CD14-positive monocyte (primary cell): ENCODE measurements around the gene PDGFA. TPM values are rescaled to one million over a fixed set of nuclear protein-coding genes. Genes with fewer than 3 reads are reported as not detected.

Experiments used
- DNase-seq, 3 donors: peaks; one replicate each; pipeline ENCODE4 v3.0.0-alpha.2; 2011 to 2022
- H2AFZ ChIP-seq: 2 replicates; pipeline ENCODE4 v1.6.0; 2012; ENCODE audit warnings: mild to moderate bottlenecking, low read depth, low read length, inconsistent platforms; ENCODE audit not compliant: insufficient read depth, poor library complexity, severe bottlenecking
- H3K27ac ChIP-seq, 2 donors: 1 replicate in 1 of 2; 2 replicates in 1 of 2; pipeline ENCODE4 v1.5.1; 2012 to 2013; ENCODE audit warnings: low read length in 2 of 2, control low read depth in 1 of 2, inconsistent platforms in 1 of 2, low read depth in 1 of 2, mild to moderate bottlenecking in 1 of 2
- H3K27me3 ChIP-seq, 2 donors: one replicate each; pipeline versions ENCODE4 v1.6.0 to v1.6.1; 2011 to 2013; ENCODE audit warnings: low read length in 2 of 2; ENCODE audit not compliant: control insufficient read depth in 2 of 2, insufficient read depth in 2 of 2
- H3K36me3 ChIP-seq, 2 donors: replicated peaks in 1 of 2; 1 replicate in 1 of 2; 2 replicates in 1 of 2; pipeline versions ENCODE4 v1.5.1 to v1.6.1; 2012 to 2013; ENCODE audit warnings: low read length in 2 of 2, control low read depth in 1 of 2, inconsistent platforms in 1 of 2, mild to moderate bottlenecking in 1 of 2; ENCODE audit not compliant: insufficient read depth in 2 of 2, control insufficient read depth in 1 of 2
- H3K4me1 ChIP-seq, 2 donors: 1 replicate in 1 of 2; 2 replicates in 1 of 2; pipeline versions ENCODE4 v1.5.1 to v1.6.1; 2012 to 2013; ENCODE audit warnings: low read length in 2 of 2, control low read depth in 1 of 2, inconsistent platforms in 1 of 2, mild to moderate bottlenecking in 1 of 2, moderate library complexity in 1 of 2; ENCODE audit not compliant: insufficient read depth in 2 of 2, control insufficient read depth in 1 of 2
- H3K4me2 ChIP-seq: replicated peaks from 2 replicates; pipeline ENCODE3; 2012; ENCODE audit warnings: low read length, moderate library complexity, mild to moderate bottlenecking; ENCODE audit not compliant: poor library complexity, severe bottlenecking; ENCODE audit errors: extremely low read depth
- H3K4me3 ChIP-seq, 3 experiments: fragments of 200-600 bp in 1 of 3; sonication (generic) in 1 of 3; replicated peaks in 1 of 3; 1 replicate in 2 of 3; 2 replicates in 1 of 3; pipeline ENCODE4 v1.5.1; 2011 to 2013; ENCODE audit warnings: low read length in 3 of 3, mild to moderate bottlenecking in 3 of 3, control low read depth in 2 of 3, low read depth in 2 of 3, inconsistent platforms in 1 of 3, moderate library complexity in 1 of 3
- H3K79me2 ChIP-seq: 2 replicates; pipeline ENCODE4 v1.6.0; 2012; ENCODE audit warnings: mild to moderate bottlenecking, control low read depth, inconsistent platforms, low read length, moderate library complexity; ENCODE audit not compliant: insufficient read depth
- H3K9ac ChIP-seq: 2 replicates; pipeline ENCODE4 v1.6.0; 2017; ENCODE audit warnings: low read length, mild to moderate bottlenecking; ENCODE audit not compliant: insufficient read depth, poor library complexity, severe bottlenecking
- H3K9me3 ChIP-seq, 2 donors: replicated peaks in 1 of 2; 1 replicate in 1 of 2; 2 replicates in 1 of 2; pipeline versions ENCODE4 v1.5.1 to v1.6.1; 2012 to 2013; ENCODE audit warnings: low read length in 2 of 2, control low read depth in 1 of 2; ENCODE audit not compliant: control insufficient read depth in 1 of 2, insufficient read depth in 1 of 2
- H4K20me1 ChIP-seq: 2 replicates; pipeline ENCODE4 v1.6.0; 2012; ENCODE audit warnings: mild to moderate bottlenecking, low read length, control low read depth, moderate library complexity; ENCODE audit not compliant: insufficient read depth
- H3K27ac Mint-ChIP-seq, 7 donors: one replicate each; pipeline ENCODE4 v1.8.0; 2020; ENCODE audit warnings: mild to moderate bottlenecking in 7 of 7, mixed read lengths in 7 of 7, moderate library complexity in 6 of 7, inconsistent platforms in 2 of 7
- H3K27me3 Mint-ChIP-seq, 3 donors: one replicate each; pipeline ENCODE4 v1.8.0; 2021 to 2022; ENCODE audit warnings: low read depth in 3 of 3, mild to moderate bottlenecking in 3 of 3, mixed read lengths in 3 of 3, moderate library complexity in 3 of 3, inconsistent platforms in 1 of 3
- H3K36me3 Mint-ChIP-seq, 2 donors: one replicate each; pipeline ENCODE4 v1.8.0; 2020; ENCODE audit warnings: mixed read lengths in 2 of 2, inconsistent platforms in 1 of 2, mild to moderate bottlenecking in 1 of 2
- H3K4me1 Mint-ChIP-seq: one replicate; pipeline ENCODE4 v1.8.0; 2020; ENCODE audit warnings: mild to moderate bottlenecking, mixed read lengths
- H3K4me3 Mint-ChIP-seq, 2 donors: one replicate each; pipeline ENCODE4 v1.8.0; 2020; ENCODE audit warnings: mild to moderate bottlenecking in 2 of 2, mixed read lengths in 2 of 2, moderate library complexity in 1 of 2
- H3K9me3 Mint-ChIP-seq, 7 donors: one replicate each; pipeline ENCODE4 v1.8.0; 2020 to 2022; ENCODE audit warnings: mixed read lengths in 7 of 7, mild to moderate bottlenecking in 6 of 7, moderate library complexity in 6 of 7, inconsistent platforms in 2 of 7
- WGBS: methylation state at CpG from one replicate; pipeline ENCODE4 v1.1.5; 2013; ENCODE audit warnings: missing lambda C conversion rate; ENCODE audit not compliant: insufficient coverage; 5-methylcytosine and 5-hydroxymethylcytosine counted together
- intact Hi-C, 2 donors: fragments of 100-400 bp; cut with micrococcal nuclease; formaldehyde crosslinking; loops; one replicate each; pipeline versions ENCODE4 v1.15.0 to v1.15.1; 2023
- polyA plus RNA-seq, 3 donors: library from polyadenylated mRNA; depleted of rRNA in 1 of 3; unstranded in 2 of 3; stranded (reverse) in 1 of 3; fragments of 300-500 nt in 2 of 3; fragments of >200 nt in 1 of 3; fragmentation: Illumina TruSeq in 2 of 3; gene quantifications; 1 replicate in 2 of 3; 2 replicates in 1 of 3; pipeline ENCODE4 v1.2.3, GENCODE V29; 2012 to 2021
- TF ChIP-seq, protein P1 (sequence below): fragments of 200-600 bp; IDR thresholded peaks from one replicate; pipeline ENCODE4 v1.8.0; 2022; ENCODE audit warnings: antibody characterized with exemption, mild to moderate bottlenecking

Gene PDGFA
- polyA plus RNA-seq, 3 donors, result 0.29 TPM; not detected in 2

- Mint-ChIP-seq H3K9me3 (peaks cover 0 to 2% (median 0%) of the 10 kb centered on the region in 7 donors), H3K36me3 (no peaks in the 10 kb centered on the region), H3K4me1 (no peaks in the 10 kb centered on the region), H3K4me3 (no peak overlapping the region), H3K27me3 (peaks cover 9 to 17% (median 16%) of the 10 kb centered on the region in 3 donors), H3K27ac (no peak overlapping the region)
- Histone ChIP-seq H2AFZ (no peak overlapping the region), H3K4me3 (no peak overlapping the region), H4K20me1 (no peaks in the 10 kb centered on the region), H3K9ac (no peak overlapping the region), H3K4me2 (no peak overlapping the region), H3K36me3 (no peaks in the 10 kb centered on the region), H3K27ac (no peak overlapping the region), H3K9me3 (peaks cover 0 to 5% of the 10 kb centered on the region in 2 donors), H3K79me2 (no peaks in the 10 kb centered on the region), H3K4me1 (no peaks in the 10 kb centered on the region), H3K27me3 (peaks cover 0 to 8% of the 10 kb centered on the region in 2 donors)
- intact Hi-C loops, result no loop called here
- DNase-seq, result no peak
- 93% methylated on average over 14 of the region's 17 CpGs for whole genome bisulfite sequencing
- TF ChIP-seq, protein P1, sequence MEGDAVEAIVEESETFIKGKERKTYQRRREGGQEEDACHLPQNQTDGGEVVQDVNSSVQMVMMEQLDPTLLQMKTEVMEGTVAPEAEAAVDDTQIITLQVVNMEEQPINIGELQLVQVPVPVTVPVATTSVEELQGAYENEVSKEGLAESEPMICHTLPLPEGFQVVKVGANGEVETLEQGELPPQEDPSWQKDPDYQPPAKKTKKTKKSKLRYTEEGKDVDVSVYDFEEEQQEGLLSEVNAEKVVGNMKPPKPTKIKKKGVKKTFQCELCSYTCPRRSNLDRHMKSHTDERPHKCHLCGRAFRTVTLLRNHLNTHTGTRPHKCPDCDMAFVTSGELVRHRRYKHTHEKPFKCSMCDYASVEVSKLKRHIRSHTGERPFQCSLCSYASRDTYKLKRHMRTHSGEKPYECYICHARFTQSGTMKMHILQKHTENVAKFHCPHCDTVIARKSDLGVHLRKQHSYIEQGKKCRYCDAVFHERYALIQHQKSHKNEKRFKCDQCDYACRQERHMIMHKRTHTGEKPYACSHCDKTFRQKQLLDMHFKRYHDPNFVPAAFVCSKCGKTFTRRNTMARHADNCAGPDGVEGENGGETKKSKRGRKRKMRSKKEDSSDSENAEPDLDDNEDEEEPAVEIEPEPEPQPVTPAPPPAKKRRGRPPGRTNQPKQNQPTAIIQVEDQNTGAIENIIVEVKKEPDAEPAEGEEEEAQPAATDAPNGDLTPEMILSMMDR, result no peak
Observed at GRCh38 chr7:510131-510481, 9.5 kb downstream of the PDGFA start.

- no peak overlapping the region for H3K4me3 ChIP-seq
- H3K36me3 Mint-ChIP-seq, result no peaks in the 10 kb centered on the region
- TF ChIP-seq, protein P1, result no peak
- peaks cover 6 to 13% (median 11%) of the 10 kb centered on the region in 3 donors for H3K27me3 Mint-ChIP-seq
- 97% methylated on average over 15 of the region's 20 CpGs for WGBS
- intact Hi-C loops, result no loop called here
- no peaks in the 10 kb centered on the region for H3K36me3 ChIP-seq
- DNase-seq, result no peak
- peaks cover 0 to 2% of the 10 kb centered on the region in 2 donors for H3K27me3 ChIP-seq
- no peak overlapping the region for H3K9ac ChIP-seq
- no peaks in the 10 kb centered on the region for H3K4me1 Mint-ChIP-seq
- H3K9me3 Mint-ChIP-seq, result peaks cover 0 to 2% (median 0%) of the 10 kb centered on the region in 7 donors
- no peak overlapping the region for H3K27ac ChIP-seq
- H3K79me2 ChIP-seq, result no peaks in the 10 kb centered on the region
- H3K4me2 ChIP-seq, result no peak overlapping the region
- H2AFZ ChIP-seq, result no peak overlapping the region
- no peaks in the 10 kb centered on the region for H3K4me1 ChIP-seq
- H4K20me1 ChIP-seq, result no peaks in the 10 kb centered on the region
- no peak overlapping the region for H3K4me3 Mint-ChIP-seq
- H3K27ac Mint-ChIP-seq, result no peak overlapping the region
- H3K9me3 ChIP-seq, result peaks cover 0 to under 1% of the 10 kb centered on the region in 2 donors
Observed at GRCh38 chr7:509426-510130, 10.1 kb downstream of the PDGFA start.
